OCI-LY3 (cell line): ENCODE data around the gene GNAO1.

ENCODE experiments used
- H2AFZ ChIP-seq: fragments of 200-600, 300-600 bp; shearing (Covaris generic); 2 replicates; pipeline ENCODE4 v1.6.0; 2014; ENCODE audit warnings: antibody characterized with exemption, low read depth, low read length
- H3K27ac ChIP-seq: fragments of 200-600, 300-600 bp; sonication (generic); 2 replicates; pipeline ENCODE4 v1.5.1; 2014; ENCODE audit warnings: mild to moderate bottlenecking, low read length, moderate library complexity, mixed read lengths
- H3K27me3 ChIP-seq: fragments of 200-600, 300-600 bp; sonication (generic); 2 replicates; pipeline ENCODE4 v1.6.1; 2014; ENCODE audit warnings: low read depth, low read length, mixed read lengths
- H3K36me3 ChIP-seq: fragments of 200-600, 300-600 bp; sonication (generic); replicated peaks from 2 replicates; pipeline ENCODE3; 2014; ENCODE audit warnings: low read depth, low read length, mixed read lengths
- H3K4me1 ChIP-seq: fragments of 300-600, 200-600 bp; sonication (generic); 2 replicates; pipeline ENCODE4 v1.6.1; 2014; ENCODE audit warnings: low read length, mixed read lengths
- H3K4me2 ChIP-seq: fragments of 200-600, 300-600 bp; sonication (generic); 2 replicates; pipeline ENCODE4 v1.6.1; 2014; ENCODE audit warnings: low read length, mixed read lengths
- H3K4me3 ChIP-seq: fragments of 300-600, 200-600 bp; sonication (generic); 2 replicates; pipeline ENCODE4 v1.5.1; 2014; ENCODE audit warnings: antibody characterized with exemption, mild to moderate bottlenecking, low read length, moderate library complexity
- H3K79me2 ChIP-seq: fragments of 300-600, 200-600 bp; shearing (Covaris generic); 2 replicates; pipeline ENCODE4 v1.6.1; 2014; ENCODE audit warnings: mild to moderate bottlenecking, low read length, mixed read lengths
- H3K9ac ChIP-seq: fragments of 300-600, 200-600 bp; shearing (Covaris generic); 2 replicates; pipeline ENCODE4 v1.6.0; 2014; ENCODE audit warnings: mild to moderate bottlenecking, low read length, moderate library complexity
- H3K9me3 ChIP-seq: fragments of 200-600, 300-600 bp; shearing (Covaris generic); 2 replicates; pipeline ENCODE4 v1.6.1; 2014; ENCODE audit warnings: low read length, mixed read lengths; ENCODE audit not compliant: insufficient read depth
- H4K20me1 ChIP-seq: fragments of 200-600, 300-600 bp; sonication (generic); 2 replicates; pipeline ENCODE4 v1.6.1; 2016; ENCODE audit warnings: low read length, mixed read lengths; ENCODE audit not compliant: insufficient read depth
- EZH2phosphoT487 ChIP-seq: fragments of 200-600 bp; shearing (Covaris generic); IDR thresholded peaks from 2 replicates; pipeline ENCODE4 v1.6.1; 2018; ENCODE audit warnings: antibody characterized with exemption, mixed run types, low read depth
- TF ChIP-seq, protein P1 (sequence below): fragments of 200-600, 300-600 bp; sonication (generic); IDR thresholded peaks from 2 replicates; pipeline ENCODE4 v1.5.1; 2014; ENCODE audit warnings: antibody characterized with exemption, low read length, low read depth

The GNAO1 gene

DNA sequence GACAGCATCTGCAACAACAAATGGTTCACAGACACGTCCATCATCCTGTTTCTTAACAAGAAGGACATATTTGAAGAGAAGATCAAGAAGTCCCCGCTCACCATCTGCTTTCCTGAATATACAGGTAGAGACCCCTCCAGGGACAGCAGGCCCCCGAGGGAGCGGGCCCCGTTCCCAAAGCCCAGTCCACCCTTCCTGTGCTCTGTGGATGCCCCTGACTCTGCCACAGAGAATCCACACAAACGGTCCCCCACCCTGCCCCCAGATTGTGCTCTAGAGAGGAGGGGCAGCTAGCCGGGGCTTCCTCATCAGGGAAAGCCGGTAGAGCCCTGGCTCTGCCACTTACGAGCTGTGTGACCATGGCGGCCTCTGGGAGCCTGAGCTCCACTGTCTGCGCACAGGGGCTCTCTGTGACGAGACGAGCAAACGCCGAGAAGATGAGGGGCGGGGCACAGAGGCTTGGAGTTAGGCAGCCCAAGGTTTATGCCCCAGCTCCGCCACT is 149.6 kb downstream of the GNAO1 start:
- no peak for TF ChIP-seq EZH2phosphoT487
- TF ChIP-seq, protein P1, sequence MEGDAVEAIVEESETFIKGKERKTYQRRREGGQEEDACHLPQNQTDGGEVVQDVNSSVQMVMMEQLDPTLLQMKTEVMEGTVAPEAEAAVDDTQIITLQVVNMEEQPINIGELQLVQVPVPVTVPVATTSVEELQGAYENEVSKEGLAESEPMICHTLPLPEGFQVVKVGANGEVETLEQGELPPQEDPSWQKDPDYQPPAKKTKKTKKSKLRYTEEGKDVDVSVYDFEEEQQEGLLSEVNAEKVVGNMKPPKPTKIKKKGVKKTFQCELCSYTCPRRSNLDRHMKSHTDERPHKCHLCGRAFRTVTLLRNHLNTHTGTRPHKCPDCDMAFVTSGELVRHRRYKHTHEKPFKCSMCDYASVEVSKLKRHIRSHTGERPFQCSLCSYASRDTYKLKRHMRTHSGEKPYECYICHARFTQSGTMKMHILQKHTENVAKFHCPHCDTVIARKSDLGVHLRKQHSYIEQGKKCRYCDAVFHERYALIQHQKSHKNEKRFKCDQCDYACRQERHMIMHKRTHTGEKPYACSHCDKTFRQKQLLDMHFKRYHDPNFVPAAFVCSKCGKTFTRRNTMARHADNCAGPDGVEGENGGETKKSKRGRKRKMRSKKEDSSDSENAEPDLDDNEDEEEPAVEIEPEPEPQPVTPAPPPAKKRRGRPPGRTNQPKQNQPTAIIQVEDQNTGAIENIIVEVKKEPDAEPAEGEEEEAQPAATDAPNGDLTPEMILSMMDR: no peak
- Histone ChIP-seq H3K4me3 (no peak overlapping the region), H3K9ac (no peak overlapping the region), H3K27me3 (no peaks in the 10 kb centered on the region), H3K4me1 (no peaks in the 10 kb centered on the region), H3K36me3 (no peaks in the 10 kb centered on the region), H3K27ac (no peak overlapping the region), H2AFZ (no peak overlapping the region), H4K20me1 (no peaks in the 10 kb centered on the region), H3K9me3 (no peaks in the 10 kb centered on the region), H3K4me2 (no peak overlapping the region), H3K79me2 (no peaks in the 10 kb centered on the region)

DNA sequence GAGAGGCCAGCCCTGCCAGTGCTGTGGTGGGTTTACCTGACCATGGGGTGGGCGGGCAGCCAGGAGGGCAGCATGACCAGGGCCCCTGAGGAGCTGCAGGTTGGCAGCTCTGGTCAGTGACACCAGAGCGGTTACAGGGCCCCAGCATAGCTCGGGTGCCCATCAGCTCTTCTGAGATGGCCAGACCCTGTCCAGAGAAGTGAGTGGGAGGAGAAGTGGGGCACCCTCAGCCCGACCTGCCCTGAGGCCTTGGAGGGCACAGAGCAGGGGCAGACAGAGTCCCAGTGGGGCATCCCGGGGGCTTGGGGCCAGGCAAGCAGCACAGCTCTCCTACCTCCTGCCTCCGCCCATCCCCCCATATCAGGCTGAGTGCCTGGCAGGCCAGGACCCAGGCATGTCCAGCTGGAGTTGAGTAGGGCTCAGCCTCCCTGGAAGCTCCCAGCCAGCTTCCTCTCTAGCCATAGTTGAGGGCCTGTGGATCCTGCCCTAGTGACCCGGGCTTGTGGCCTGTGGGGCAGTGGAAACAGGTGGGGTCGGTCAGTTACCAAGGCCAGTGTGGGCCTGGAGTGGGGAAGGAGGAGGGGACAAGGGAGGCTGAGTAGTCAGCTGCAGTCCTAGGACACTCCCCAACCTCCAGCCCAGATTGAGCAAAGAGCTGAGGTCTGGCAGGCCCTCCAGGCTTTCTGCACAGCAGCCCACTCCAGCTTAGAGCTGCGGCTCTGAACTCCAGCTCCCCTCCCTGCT is 150.5 kb downstream of the GNAO1 start:
- no peaks in the 10 kb centered on the region for H3K9me3 ChIP-seq
- H3K27ac ChIP-seq: no peak overlapping the region
- H3K36me3 ChIP-seq: no peaks in the 10 kb centered on the region
- no peak overlapping the region for H3K4me2 ChIP-seq
- no peak overlapping the region for H3K4me3 ChIP-seq
- H3K27me3 ChIP-seq: no peaks in the 10 kb centered on the region
- no peak overlapping the region for H3K9ac ChIP-seq
- no peak overlapping the region for H2AFZ ChIP-seq
- no peaks in the 10 kb centered on the region for H4K20me1 ChIP-seq
- no peaks in the 10 kb centered on the region for H3K79me2 ChIP-seq
- no peak for TF ChIP-seq EZH2phosphoT487
- TF ChIP-seq, protein P1: no peak
- H3K4me1 ChIP-seq: no peaks in the 10 kb centered on the region

DNA sequence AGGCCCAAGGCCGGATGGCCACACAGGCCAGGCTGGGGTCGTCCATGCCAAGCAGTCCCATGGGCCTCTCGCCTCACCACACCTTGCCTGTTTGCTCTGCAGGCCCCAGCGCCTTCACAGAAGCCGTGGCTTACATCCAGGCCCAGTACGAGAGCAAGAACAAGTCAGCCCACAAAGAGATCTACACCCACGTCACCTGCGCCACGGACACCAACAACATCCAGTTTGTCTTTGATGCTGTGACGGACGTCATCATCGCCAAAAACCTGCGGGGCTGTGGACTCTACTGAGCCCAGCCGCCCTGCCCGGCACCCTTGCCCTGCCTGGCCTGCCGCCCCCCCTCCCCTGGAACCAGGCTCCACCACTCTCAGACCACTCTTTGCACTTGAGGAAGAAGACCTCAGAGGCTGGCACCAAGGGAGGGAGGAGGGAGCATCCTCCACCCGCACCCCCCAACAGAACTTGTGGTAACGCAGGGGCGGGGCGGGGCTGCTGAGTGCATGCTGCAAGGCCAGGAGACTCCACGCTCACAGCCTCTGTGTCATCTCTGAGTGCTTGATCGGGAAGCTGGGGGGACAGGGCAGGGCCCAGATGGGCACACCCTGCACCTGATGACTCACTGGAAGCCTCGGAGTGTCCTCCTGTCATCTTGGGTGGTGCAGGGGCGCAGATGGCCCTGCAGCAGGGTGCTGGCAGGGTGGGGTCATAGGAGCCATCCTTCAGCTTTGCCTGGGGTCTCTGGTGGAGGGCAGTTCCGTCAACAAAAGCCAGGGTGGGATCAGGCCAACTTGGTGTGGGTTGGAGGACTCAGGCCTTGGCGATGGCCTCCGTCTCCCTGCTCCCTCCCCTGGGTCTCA is 152.6 kb downstream of the GNAO1 start:
- Histone ChIP-seq H3K9me3 (no peaks in the 10 kb centered on the region), H2AFZ (no peak overlapping the region), H3K36me3 (no peaks in the 10 kb centered on the region), H3K4me3 (no peak overlapping the region), H3K79me2 (no peaks in the 10 kb centered on the region), H4K20me1 (no peaks in the 10 kb centered on the region), H3K4me2 (no peak overlapping the region), H3K27me3 (no peaks in the 10 kb centered on the region), H3K27ac (no peak overlapping the region), H3K4me1 (no peaks in the 10 kb centered on the region), H3K9ac (no peak overlapping the region)
- TF ChIP-seq EZH2phosphoT487: no peak
- TF ChIP-seq, protein P1: no peak
